Muscle layer of colon (tissue), 2 donors: ENCODE data around the gene ANGPTL8.
A peak's percentile ranks its signal among the peaks of the same experiment; 100 is the strongest.

Source experiments
- H3K27ac ChIP-seq: one replicate; pipeline ENCODE4 v1.7.0; 2013; ENCODE audit warnings: low read depth, mild to moderate bottlenecking, low read length, moderate library complexity
- H3K27me3 ChIP-seq, 2 donors: one replicate each; pipeline ENCODE4 v1.7.0; 2013; ENCODE audit warnings: low read length in 2 of 2, mild to moderate bottlenecking in 2 of 2; ENCODE audit not compliant: insufficient read depth in 2 of 2, control insufficient read depth in 1 of 2
- H3K36me3 ChIP-seq: one replicate; pipeline ENCODE4 v1.7.0; 2013; ENCODE audit warnings: mild to moderate bottlenecking, low read length; ENCODE audit not compliant: insufficient read depth
- H3K4me1 ChIP-seq: one replicate; pipeline ENCODE4 v1.7.0; 2013; ENCODE audit warnings: mild to moderate bottlenecking, low read length; ENCODE audit not compliant: insufficient read depth
- H3K4me3 ChIP-seq, 2 donors: one replicate each; pipeline ENCODE4 v1.7.0; 2013; ENCODE audit warnings: low read length in 2 of 2, low read depth in 1 of 2, mild to moderate bottlenecking in 1 of 2, moderate library complexity in 1 of 2
- H3K9ac ChIP-seq: one replicate; pipeline ENCODE4 v1.7.0; 2013; ENCODE audit warnings: low read length
- H3K9me3 ChIP-seq: one replicate; pipeline ENCODE4 v1.7.0; 2013; ENCODE audit warnings: mild to moderate bottlenecking, low read length
- donor health status: abdominal sarcoma.
- donor health status: Adenocarcinoma of cecum.

Gene ANGPTL8

GRCh38 chr19:11204943-11205349 lies 34.5 kb upstream of the ANGPTL8 start:
- H3K27me3 ChIP-seq, result no peaks in the 10 kb centered on the region
- H3K9me3 ChIP-seq, result no peaks in the 10 kb centered on the region
- H3K4me3 ChIP-seq, result peak overlapping the region in 1 of 2 donors; percentile 57
- H3K9ac ChIP-seq, result peak overlapping the region; percentile 49
- H3K27ac ChIP-seq, result peak overlapping the region; percentile 89
- peaks cover 28% of the 10 kb centered on the region for H3K4me1 ChIP-seq
- peaks cover 12% of the 10 kb centered on the region for H3K36me3 ChIP-seq

DNA sequence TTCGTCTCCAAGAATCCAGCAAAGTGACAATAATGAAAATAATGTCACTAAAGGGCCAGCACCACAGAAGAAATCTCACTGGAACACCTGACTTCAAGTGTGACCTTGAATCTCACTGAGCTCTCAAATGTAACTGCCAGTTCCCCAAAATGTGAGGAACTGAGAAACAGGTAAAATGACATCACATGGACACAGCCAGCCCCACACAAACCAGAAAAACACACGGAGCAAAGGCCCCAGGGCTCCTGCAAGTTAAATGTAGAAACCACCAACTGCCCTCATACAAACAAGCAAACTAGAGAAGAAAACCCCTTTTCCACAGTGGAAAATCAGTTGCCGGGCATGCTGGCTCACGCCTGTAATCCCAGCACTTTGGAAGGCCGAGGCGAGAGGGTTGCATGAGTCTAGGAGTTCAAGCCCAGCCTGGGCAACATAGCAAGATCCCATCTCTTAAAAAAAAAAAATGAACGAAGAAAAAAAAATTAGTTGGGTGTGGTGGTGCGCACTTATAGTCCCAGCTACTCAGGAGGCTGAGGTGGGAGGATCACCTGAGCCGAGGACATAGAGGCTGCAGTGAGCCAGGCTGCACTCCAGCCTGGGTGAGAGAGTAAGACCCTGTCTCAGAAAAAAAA lies 33.4 kb upstream of the ANGPTL8 start:
- Histone ChIP-seq H3K4me1 (peaks cover 28% of the 10 kb centered on the region), H3K9ac (no peak overlapping the region), H3K27ac (peak overlapping the region; percentile 47), H3K27me3 (no peaks in the 10 kb centered on the region), H3K36me3 (peaks cover 9% of the 10 kb centered on the region), H3K4me3 (no peak overlapping the region), H3K9me3 (no peaks in the 10 kb centered on the region)

GRCh38 chr19:11208561-11209471 lies 30.6 kb upstream of the ANGPTL8 start:
- H3K27ac ChIP-seq, result no peak overlapping the region
- no peaks in the 10 kb centered on the region for H3K9me3 ChIP-seq
- no peak overlapping the region for H3K4me3 ChIP-seq
- H3K36me3 ChIP-seq, result peaks cover 26% of the 10 kb centered on the region
- no peaks in the 10 kb centered on the region for H3K27me3 ChIP-seq
- H3K9ac ChIP-seq, result no peak overlapping the region
- peaks cover 14% of the 10 kb centered on the region for H3K4me1 ChIP-seq

DNA sequence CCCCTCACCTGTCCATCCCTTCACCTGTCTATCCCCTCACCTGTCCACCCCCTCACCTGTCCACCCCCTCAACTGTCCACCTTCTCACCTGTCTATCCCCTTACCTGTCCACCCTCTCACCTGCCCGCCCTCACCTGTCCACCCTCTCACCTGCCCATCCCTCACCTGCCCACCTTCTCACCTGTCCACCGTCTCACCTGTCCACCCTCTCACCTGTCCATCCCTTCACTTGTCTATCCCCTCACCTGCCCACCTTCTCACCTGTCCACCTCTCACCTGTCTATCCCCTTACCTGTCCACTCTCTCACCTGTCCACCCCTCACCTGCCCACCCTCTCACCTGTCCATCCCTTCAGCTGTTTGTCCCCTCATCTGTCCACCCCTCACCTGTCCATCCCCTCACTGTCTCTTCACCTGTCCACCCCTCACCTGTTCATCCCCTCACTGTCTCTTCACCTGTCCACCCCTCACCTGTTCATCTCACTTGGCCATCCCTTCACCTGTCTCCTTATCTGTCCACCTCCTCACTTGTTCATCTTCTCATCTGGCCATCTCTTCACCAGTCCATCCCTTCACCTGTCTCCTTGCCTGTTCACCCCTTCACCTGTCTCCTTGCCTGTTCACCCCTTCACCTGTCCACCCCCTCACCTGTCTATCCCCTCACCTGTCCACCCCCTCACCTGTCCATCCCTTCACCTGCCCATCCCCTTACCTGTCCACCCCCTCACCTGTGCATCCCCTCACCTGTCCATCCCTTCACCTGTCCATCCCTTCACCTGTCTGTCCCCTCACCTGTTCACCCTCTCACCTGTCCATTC lies 29.4 kb upstream of the ANGPTL8 start:
- Histone ChIP-seq H3K27me3 (no peaks in the 10 kb centered on the region), H3K9me3 (no peaks in the 10 kb centered on the region), H3K9ac (no peak overlapping the region), H3K27ac (no peak overlapping the region), H3K4me3 (no peak overlapping the region), H3K4me1 (peaks cover 4% of the 10 kb centered on the region), H3K36me3 (peaks cover 26% of the 10 kb centered on the region)

DNA sequence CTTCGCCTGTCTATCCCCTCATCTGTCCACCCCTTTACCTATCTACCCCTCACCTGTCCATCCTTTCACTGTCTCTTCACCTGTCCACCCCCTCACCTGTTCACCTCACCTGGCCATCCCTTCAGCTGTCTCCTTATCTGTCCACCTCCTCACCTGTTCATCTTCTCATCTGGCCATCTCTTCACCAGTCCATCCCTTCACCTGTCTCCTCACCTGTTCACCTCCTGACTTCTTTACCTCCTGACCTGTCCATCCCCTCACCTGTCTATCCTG lies 28.8 kb upstream of the ANGPTL8 start:
- Histone ChIP-seq H3K27ac (no peak overlapping the region), H3K9ac (no peak overlapping the region), H3K27me3 (no peaks in the 10 kb centered on the region), H3K9me3 (no peaks in the 10 kb centered on the region), H3K36me3 (peaks cover 31% of the 10 kb centered on the region), H3K4me3 (no peak overlapping the region), H3K4me1 (no peaks in the 10 kb centered on the region)

GRCh38 chr19:11214387-11214786 lies 25.0 kb upstream of the ANGPTL8 start:
- H3K9ac ChIP-seq, result no peak overlapping the region
- peaks cover 38% of the 10 kb centered on the region for H3K36me3 ChIP-seq
- no peak overlapping the region for H3K27ac ChIP-seq
- H3K9me3 ChIP-seq, result no peaks in the 10 kb centered on the region
- H3K4me3 ChIP-seq, result no peak overlapping the region
- H3K27me3 ChIP-seq, result no peaks in the 10 kb centered on the region
- H3K4me1 ChIP-seq, result no peaks in the 10 kb centered on the region

GRCh38 chr19:11221082-11221598 lies 18.3 kb upstream of the ANGPTL8 start:
- Histone ChIP-seq H3K27ac (no peak overlapping the region), H3K36me3 (peaks cover 36% of the 10 kb centered on the region), H3K4me1 (no peaks in the 10 kb centered on the region)

GRCh38 chr19:11223200-11223599 lies 16.2 kb upstream of the ANGPTL8 start:
- H3K9me3 ChIP-seq, result peaks cover 3% of the 10 kb centered on the region
- no peak overlapping the region for H3K4me3 ChIP-seq
- H3K9ac ChIP-seq, result no peak overlapping the region

More at GRCh38 chr19:11221082-11221598, 18.3 kb upstream of the ANGPTL8 start:
- Histone ChIP-seq H3K9me3 (peaks cover 3% of the 10 kb centered on the region), H3K9ac (no peak overlapping the region), H3K27me3 (no peaks in the 10 kb centered on the region), H3K4me3 (no peak overlapping the region)

DNA sequence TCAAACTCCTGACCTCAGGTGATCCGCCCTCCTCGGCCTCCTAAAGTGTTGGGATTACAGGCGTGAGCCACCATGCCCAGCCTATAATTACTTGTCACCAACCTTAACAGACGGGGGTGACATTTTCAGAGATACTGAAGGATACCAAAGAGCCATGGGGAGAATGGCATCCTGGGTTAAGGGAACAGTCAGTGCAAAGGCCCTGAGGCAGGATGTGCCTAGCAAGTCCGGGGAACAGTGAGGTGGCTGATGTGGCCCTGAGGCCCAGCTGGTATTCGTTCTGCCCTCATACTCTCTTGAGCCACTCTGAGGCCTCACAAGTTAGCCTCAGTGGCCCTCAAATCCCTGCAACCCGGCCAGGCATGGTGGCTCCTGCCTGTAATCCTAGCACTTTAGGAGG lies 15.0 kb upstream of the ANGPTL8 start:
- H3K36me3 ChIP-seq, result peaks cover 35% of the 10 kb centered on the region
- no peaks in the 10 kb centered on the region for H3K27me3 ChIP-seq
- no peak overlapping the region for H3K27ac ChIP-seq
- H3K4me1 ChIP-seq, result no peaks in the 10 kb centered on the region
- peaks cover 3% of the 10 kb centered on the region for H3K9me3 ChIP-seq
- no peak overlapping the region for H3K9ac ChIP-seq
- no peak overlapping the region for H3K4me3 ChIP-seq

More at GRCh38 chr19:11223200-11223599, 16.2 kb upstream of the ANGPTL8 start:
- Histone ChIP-seq H3K4me1 (no peaks in the 10 kb centered on the region), H3K27ac (no peak overlapping the region), H3K27me3 (no peaks in the 10 kb centered on the region), H3K36me3 (peaks cover 35% of the 10 kb centered on the region)

DNA sequence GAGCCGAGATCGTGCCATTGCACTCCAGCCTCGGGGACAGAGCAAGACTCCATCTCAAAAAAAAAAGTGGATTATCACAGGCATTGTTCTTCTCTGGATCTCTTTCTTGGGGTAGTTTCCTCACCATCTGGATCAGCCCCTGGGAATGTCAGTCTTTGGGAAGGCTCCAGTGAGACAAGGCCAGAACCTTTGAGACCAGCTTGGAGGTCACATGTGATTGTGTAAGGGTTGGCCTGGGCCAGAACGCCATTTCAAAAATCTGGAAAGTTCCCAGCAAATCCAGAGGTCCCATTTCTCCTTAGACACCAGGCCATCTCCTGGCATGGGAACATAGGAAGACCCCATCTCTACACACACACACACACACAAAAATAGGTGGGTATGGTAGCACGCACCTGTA lies 14.2 kb upstream of the ANGPTL8 start:
- H3K4me1 ChIP-seq, result no peaks in the 10 kb centered on the region

DNA sequence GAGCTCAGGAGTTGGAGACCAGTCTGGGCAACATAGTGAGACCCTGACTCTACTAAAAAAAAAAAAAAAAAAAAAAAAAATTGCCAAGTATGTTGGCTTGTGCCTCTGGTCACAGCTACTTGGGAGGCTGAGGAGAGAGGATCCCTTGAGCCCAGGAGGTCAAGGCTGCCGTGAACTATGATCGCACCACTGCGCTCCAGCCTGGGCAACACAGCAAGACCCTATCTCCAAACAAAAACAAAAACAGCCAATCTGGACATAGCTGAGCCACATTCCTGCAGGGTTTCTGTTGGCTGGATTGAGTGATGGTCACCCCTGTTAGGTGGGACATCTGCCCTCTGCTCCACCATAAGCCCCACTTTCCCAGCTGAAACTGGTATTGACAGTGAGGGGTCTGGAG lies 13.6 kb upstream of the ANGPTL8 start:
- H3K9me3 ChIP-seq, result peaks cover 3% of the 10 kb centered on the region
- no peak overlapping the region for H3K4me3 ChIP-seq
- H3K36me3 ChIP-seq, result peaks cover 32% of the 10 kb centered on the region
- H3K4me1 ChIP-seq, result no peaks in the 10 kb centered on the region
- H3K9ac ChIP-seq, result no peak overlapping the region
- H3K27me3 ChIP-seq, result no peaks in the 10 kb centered on the region
- no peak overlapping the region for H3K27ac ChIP-seq

More for the DNA sequence above, 14.2 kb upstream of the ANGPTL8 start:
- Histone ChIP-seq H3K4me3 (no peak overlapping the region), H3K9me3 (peaks cover 3% of the 10 kb centered on the region), H3K27ac (no peak overlapping the region), H3K36me3 (peaks cover 34% of the 10 kb centered on the region), H3K27me3 (no peaks in the 10 kb centered on the region), H3K9ac (no peak overlapping the region)
